HG02970 (cell line): ENCODE measurements around the gene SNX5.
A peak's percentile ranks its signal among the peaks of the same experiment; 100 is the strongest.

ENCODE experiments used
- ATAC-seq: cut with Tn5 transposase; IDR thresholded peaks from one replicate; pipeline ENCODE4 v1.9.1; 2021; ENCODE audit warnings: mild to moderate bottlenecking, moderate library complexity, moderate number of reproducible peaks; ENCODE audit not compliant: unreplicated experiment, low FRiP score

The SNX5 gene

GRCh38 chr20:17968366-17969277 lies at the start of gene SNX5, which contains the start of gene MGME1:
SNX5 (minus strand) TSS chr20:17968794; CDS start chr20:17968425, 369 bp downstream.
MGME1 (plus strand) TSS chr20:17969018; CDS start chr20:17969860, 842 bp downstream.
- peak; percentile 84 for ATAC-seq

GRCh38 chr20:18018100-18018499 lies 49.5 kb upstream of the SNX5 start:
- ATAC-seq, result no peak

GRCh38 chr20:18016772-18017171 lies 48.2 kb upstream of the SNX5 start:
- ATAC-seq, result no peak

GRCh38 chr20:18014411-18014810 lies 45.8 kb upstream of the SNX5 start:
- no peak for ATAC-seq

- no peak for ATAC-seq
Observed at GRCh38 chr20:18012901-18013300, 44.3 kb upstream of the SNX5 start.

GRCh38 chr20:18011951-18012645 lies 43.5 kb upstream of the SNX5 start:
- no peak for ATAC-seq

- no peak for ATAC-seq
Observed at GRCh38 chr20:18011482-18011881, 42.9 kb upstream of the SNX5 start.

GRCh38 chr20:18009116-18009515 lies 40.5 kb upstream of the SNX5 start:
- no peak for ATAC-seq

- no peak for ATAC-seq
Observed at GRCh38 chr20:18007534-18008292, 39.1 kb upstream of the SNX5 start.

- ATAC-seq, result no peak
Observed at GRCh38 chr20:18006684-18007083, 38.1 kb upstream of the SNX5 start.

- ATAC-seq, result no peak
Observed at GRCh38 chr20:18005990-18006364, 37.4 kb upstream of the SNX5 start.

GRCh38 chr20:18005170-18005989 lies 36.8 kb upstream of the SNX5 start:
- ATAC-seq, result peak; percentile 84

GRCh38 chr20:18004384-18005031 lies 35.9 kb upstream of the SNX5 start:
- no peak for ATAC-seq

GRCh38 chr20:18003897-18004296 lies 35.3 kb upstream of the SNX5 start:
- ATAC-seq, result no peak

- ATAC-seq, result no peak
Observed at GRCh38 chr20:18001131-18001921, 32.7 kb upstream of the SNX5 start.

- no peak for ATAC-seq
Observed at GRCh38 chr20:17999566-17999965, 31.0 kb upstream of the SNX5 start.

- no peak for ATAC-seq
Observed at GRCh38 chr20:17998446-17998845, 29.9 kb upstream of the SNX5 start.

GRCh38 chr20:17995967-17996819 lies 27.6 kb upstream of the SNX5 start:
- no peak for ATAC-seq
